ENCODE measurements around the gene DNAJC4.

The DNAJC4 gene

GRCh38 chr11:64259533-64260067 is 29.3 kb downstream of the DNAJC4 start:
- no peak overlapping the region for H3K4me3 ChIP-seq (ENCODE audit: low read depth, low read length)
- no peak for DNase-seq (ENCODE audit: low read depth)
- TF ChIP-seq MYC (IDR thresholded peaks at IDR 0.05; ENCODE audit: low read depth, low read length), result no peak
- TF ChIP-seq MAX (IDR thresholded peaks at IDR 0.05; ENCODE audit: low read depth, low read length), result no peak
- TF ChIP-seq CTCF (IDR thresholded peaks at IDR 0.05; ENCODE audit: low read depth, low read length), result no peak
- no peak for TF ChIP-seq POLR2A (IDR thresholded peaks at IDR 0.05; ENCODE audit: extremely low read depth, insufficient read length)

- no peak for DNase-seq (ENCODE audit: low read depth)
- TF ChIP-seq MAX (IDR thresholded peaks at IDR 0.05; ENCODE audit: low read depth, low read length), result no peak
- no peak for TF ChIP-seq MYC (IDR thresholded peaks at IDR 0.05; ENCODE audit: low read depth, low read length)
- no peak for TF ChIP-seq POLR2A (IDR thresholded peaks at IDR 0.05; ENCODE audit: extremely low read depth, insufficient read length)
- TF ChIP-seq CTCF (IDR thresholded peaks at IDR 0.05; ENCODE audit: low read depth, low read length), result no peak
- H3K4me3 ChIP-seq (ENCODE audit: low read depth, low read length), result no peak overlapping the region
Observed at GRCh38 chr11:64260147-64260708, 29.9 kb downstream of the DNAJC4 start.

- no peak for TF ChIP-seq MAX (IDR thresholded peaks at IDR 0.05; ENCODE audit: low read depth, low read length)
- TF ChIP-seq MYC (IDR thresholded peaks at IDR 0.05; ENCODE audit: low read depth, low read length), result no peak
- no peak for TF ChIP-seq CTCF (IDR thresholded peaks at IDR 0.05; ENCODE audit: low read depth, low read length)
- TF ChIP-seq POLR2A (IDR thresholded peaks at IDR 0.05; ENCODE audit: extremely low read depth, insufficient read length), result no peak
- DNase-seq (ENCODE audit: low read depth), result no peak
- H3K4me3 ChIP-seq (ENCODE audit: low read depth, low read length), result no peak overlapping the region
Observed at GRCh38 chr11:64261556-64262080, 31.3 kb downstream of the DNAJC4 start.

GRCh38 chr11:64262271-64263002 is 32.1 kb downstream of the DNAJC4 start:
- no peak for DNase-seq (ENCODE audit: low read depth)
- H3K4me3 ChIP-seq (ENCODE audit: low read depth, low read length), result no peak overlapping the region
- TF ChIP-seq MAX (IDR thresholded peaks at IDR 0.05; ENCODE audit: low read depth, low read length) (no peak), CTCF (IDR thresholded peaks at IDR 0.05; ENCODE audit: low read depth, low read length) (no peak), POLR2A (IDR thresholded peaks at IDR 0.05; ENCODE audit: extremely low read depth, insufficient read length) (no peak), MYC (IDR thresholded peaks at IDR 0.05; ENCODE audit: low read depth, low read length) (no peak)

- no peak for DNase-seq (ENCODE audit: low read depth)
- H3K4me3 ChIP-seq (ENCODE audit: low read depth, low read length), result no peak overlapping the region
- no peak for TF ChIP-seq MAX (IDR thresholded peaks at IDR 0.05; ENCODE audit: low read depth, low read length)
- TF ChIP-seq CTCF (IDR thresholded peaks at IDR 0.05; ENCODE audit: low read depth, low read length), result no peak
- no peak for TF ChIP-seq POLR2A (IDR thresholded peaks at IDR 0.05; ENCODE audit: extremely low read depth, insufficient read length)
- no peak for TF ChIP-seq MYC (IDR thresholded peaks at IDR 0.05; ENCODE audit: low read depth, low read length)
Observed at GRCh38 chr11:64263021-64263946, 32.9 kb downstream of the DNAJC4 start.
